ENCODE data around the gene FANK1. TPM values are rescaled to one million over a fixed set of nuclear protein-coding genes. Genes with fewer than 3 reads are reported as not detected.

The FANK1 gene
- total RNA-seq, 1 experiment from 2014 or later: 2.5 TPM

DNA sequence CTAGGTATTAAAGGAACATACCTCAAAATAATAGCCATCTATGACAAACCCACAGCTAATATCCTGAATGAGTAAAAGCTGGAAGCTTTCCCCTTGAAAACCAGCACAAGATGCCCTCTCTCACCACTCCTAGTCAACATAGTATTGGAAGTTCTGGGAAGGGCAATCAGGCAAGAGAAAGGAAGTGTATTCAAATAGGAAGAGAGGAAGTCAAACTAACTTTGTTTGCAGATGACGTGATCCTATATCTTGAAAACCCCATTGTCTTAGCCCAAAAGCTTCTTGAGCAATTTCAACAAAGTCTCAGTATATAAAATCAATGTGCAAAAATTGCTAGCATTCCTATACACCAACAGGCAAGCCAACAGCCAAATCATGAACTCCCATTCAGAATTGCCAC lies 131.3 kb downstream of the FANK1 start:
- Mint-ChIP-seq H3K36me3 (ENCODE audit: insufficient read depth, unreplicated experiment) (no peaks in the 10 kb centered on the region), H3K4me3 (ENCODE audit: unreplicated experiment) (no peak overlapping the region), H3K27ac (ENCODE audit: low read depth, unreplicated experiment) (no peak overlapping the region), H3K27me3 (ENCODE audit: insufficient read depth, unreplicated experiment) (no peaks in the 10 kb centered on the region), H3K9me3 (ENCODE audit: unreplicated experiment) (peaks cover 20% of the 10 kb centered on the region), H3K4me1 (ENCODE audit: insufficient read depth, unreplicated experiment) (no peaks in the 10 kb centered on the region)
- DNase-seq (ENCODE audit: unreplicated experiment): no peak
- BruUV-seq (replicated peaks): no TSS peak
- CTCF ChIA-PET: interaction anchor here (0.5 kb wide), 1 partner anchor 40 kb away, joined by 3 read pairs; no protein-coding TSS in a partner anchor
- POLR2A ChIA-PET: no interaction called here
- intact Hi-C loops (cut with micrococcal nuclease): no loop called here
- TF ChIP-seq, protein P1, sequence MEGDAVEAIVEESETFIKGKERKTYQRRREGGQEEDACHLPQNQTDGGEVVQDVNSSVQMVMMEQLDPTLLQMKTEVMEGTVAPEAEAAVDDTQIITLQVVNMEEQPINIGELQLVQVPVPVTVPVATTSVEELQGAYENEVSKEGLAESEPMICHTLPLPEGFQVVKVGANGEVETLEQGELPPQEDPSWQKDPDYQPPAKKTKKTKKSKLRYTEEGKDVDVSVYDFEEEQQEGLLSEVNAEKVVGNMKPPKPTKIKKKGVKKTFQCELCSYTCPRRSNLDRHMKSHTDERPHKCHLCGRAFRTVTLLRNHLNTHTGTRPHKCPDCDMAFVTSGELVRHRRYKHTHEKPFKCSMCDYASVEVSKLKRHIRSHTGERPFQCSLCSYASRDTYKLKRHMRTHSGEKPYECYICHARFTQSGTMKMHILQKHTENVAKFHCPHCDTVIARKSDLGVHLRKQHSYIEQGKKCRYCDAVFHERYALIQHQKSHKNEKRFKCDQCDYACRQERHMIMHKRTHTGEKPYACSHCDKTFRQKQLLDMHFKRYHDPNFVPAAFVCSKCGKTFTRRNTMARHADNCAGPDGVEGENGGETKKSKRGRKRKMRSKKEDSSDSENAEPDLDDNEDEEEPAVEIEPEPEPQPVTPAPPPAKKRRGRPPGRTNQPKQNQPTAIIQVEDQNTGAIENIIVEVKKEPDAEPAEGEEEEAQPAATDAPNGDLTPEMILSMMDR (IDR thresholded peaks at IDR 0.05; ENCODE audit: unreplicated experiment): no peak

DNA sequence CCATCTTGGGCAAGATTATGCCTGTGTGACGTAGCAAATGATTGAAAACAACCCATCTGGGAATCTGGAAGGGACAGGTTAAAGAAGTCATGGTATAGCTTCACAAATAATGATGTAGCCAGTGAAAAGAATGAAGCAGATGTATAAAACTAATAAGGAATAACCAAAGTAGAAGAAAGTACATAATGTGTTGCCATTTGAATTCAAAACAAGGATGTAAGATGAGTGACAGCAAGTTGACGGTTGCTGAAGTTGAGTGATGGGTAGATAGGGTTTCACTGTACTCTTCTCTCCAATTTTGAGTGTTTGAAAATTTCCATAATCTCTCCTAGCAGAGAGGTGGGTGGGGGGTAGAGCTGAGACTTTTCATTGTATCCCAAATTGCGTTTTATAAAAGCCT lies 133.6 kb downstream of the FANK1 start:
- H3K4me3 Mint-ChIP-seq (ENCODE audit: unreplicated experiment): no peak overlapping the region
- H3K36me3 Mint-ChIP-seq (ENCODE audit: insufficient read depth, unreplicated experiment): no peaks in the 10 kb centered on the region
- TF ChIP-seq, protein P1 (IDR thresholded peaks at IDR 0.05; ENCODE audit: unreplicated experiment): no peak
- peaks cover 29% of the 10 kb centered on the region for H3K9me3 Mint-ChIP-seq (ENCODE audit: unreplicated experiment)
- ChIA-PET POLR2A (interaction anchor here (0.6 kb wide), 1 partner anchor 357 kb away, joined by 3 read pairs; no protein-coding TSS in a partner anchor), CTCF (interaction anchor here (0.9 kb wide), 1 partner anchor 72 kb away, joined by 3 read pairs; no protein-coding TSS in a partner anchor)
- no peaks in the 10 kb centered on the region for H3K4me1 Mint-ChIP-seq (ENCODE audit: insufficient read depth, unreplicated experiment)
- DNase-seq (ENCODE audit: unreplicated experiment): no peak
- intact Hi-C loops (cut with micrococcal nuclease): no loop called here
- no peak overlapping the region for H3K27ac Mint-ChIP-seq (ENCODE audit: low read depth, unreplicated experiment)
- H3K27me3 Mint-ChIP-seq (ENCODE audit: insufficient read depth, unreplicated experiment): no peaks in the 10 kb centered on the region
- no TSS peak for BruUV-seq (replicated peaks)

DNA sequence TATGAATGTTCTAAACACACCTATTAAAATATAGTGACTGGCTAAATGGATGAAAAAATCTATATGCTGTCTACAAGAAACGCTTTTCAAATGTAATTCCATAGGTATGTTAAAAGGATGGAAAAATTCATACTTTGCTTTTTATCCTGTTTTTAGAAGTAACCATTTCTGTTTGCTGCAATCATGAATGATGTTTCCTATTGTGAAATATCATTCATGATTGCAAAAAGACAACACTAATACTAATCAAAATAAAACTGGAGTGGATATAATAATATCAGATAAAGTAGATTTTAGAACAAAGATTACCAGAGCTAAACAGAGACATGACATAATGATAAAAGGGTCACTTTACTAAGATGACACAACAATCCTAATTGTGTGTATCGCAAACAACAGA lies 138.2 kb downstream of the FANK1 start:
- Mint-ChIP-seq H3K4me1 (ENCODE audit: insufficient read depth, unreplicated experiment) (no peaks in the 10 kb centered on the region), H3K9me3 (ENCODE audit: unreplicated experiment) (peaks cover 9% of the 10 kb centered on the region), H3K4me3 (ENCODE audit: unreplicated experiment) (no peak overlapping the region), H3K36me3 (ENCODE audit: insufficient read depth, unreplicated experiment) (no peaks in the 10 kb centered on the region), H3K27me3 (ENCODE audit: insufficient read depth, unreplicated experiment) (no peaks in the 10 kb centered on the region), H3K27ac (ENCODE audit: low read depth, unreplicated experiment) (no peak overlapping the region)
- no peak for DNase-seq (ENCODE audit: unreplicated experiment)
- no TSS peak for BruUV-seq (replicated peaks)
- CTCF ChIA-PET: no interaction called here
- TF ChIP-seq, protein P1 (IDR thresholded peaks at IDR 0.05; ENCODE audit: unreplicated experiment): no peak
- intact Hi-C loops (cut with micrococcal nuclease): no loop called here
- POLR2A ChIA-PET: no interaction called here

DNA sequence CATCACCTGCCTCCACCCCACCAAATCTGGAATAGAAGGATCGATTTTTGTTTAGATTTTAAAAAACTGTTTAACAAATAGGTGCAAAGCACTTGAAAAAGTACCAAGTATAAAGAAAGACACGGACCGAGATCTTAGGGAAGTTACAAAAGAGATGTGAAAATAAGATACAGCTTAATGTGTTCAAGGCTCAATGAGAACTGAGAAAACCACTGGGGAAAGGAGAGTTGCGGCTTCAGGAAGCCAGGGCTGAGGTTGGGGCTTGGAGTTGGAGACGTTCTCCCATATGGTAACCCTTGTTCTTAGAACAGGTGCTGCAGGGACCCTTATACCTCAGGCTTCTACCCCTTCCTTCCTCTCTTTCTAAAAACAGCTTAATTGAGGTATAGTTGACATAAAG lies 140.2 kb downstream of the FANK1 start:
- Mint-ChIP-seq H3K27ac (ENCODE audit: low read depth, unreplicated experiment) (no peak overlapping the region), H3K27me3 (ENCODE audit: insufficient read depth, unreplicated experiment) (no peaks in the 10 kb centered on the region), H3K4me3 (ENCODE audit: unreplicated experiment) (no peak overlapping the region), H3K36me3 (ENCODE audit: insufficient read depth, unreplicated experiment) (no peaks in the 10 kb centered on the region), H3K4me1 (ENCODE audit: insufficient read depth, unreplicated experiment) (no peaks in the 10 kb centered on the region), H3K9me3 (ENCODE audit: unreplicated experiment) (peaks cover 9% of the 10 kb centered on the region)
- no TSS peak for BruUV-seq (replicated peaks)
- POLR2A ChIA-PET: no interaction called here
- DNase-seq (ENCODE audit: unreplicated experiment): no peak
- TF ChIP-seq, protein P1 (IDR thresholded peaks at IDR 0.05; ENCODE audit: unreplicated experiment): no peak
- intact Hi-C loops (cut with micrococcal nuclease): no loop called here
- CTCF ChIA-PET: no interaction called here
